Rectal smooth muscle tissue (tissue), 1 donor: ENCODE measurements around the gene NKIRAS2.

ENCODE experiments used
- H3K27ac ChIP-seq: one replicate; pipeline ENCODE4 v1.7.0; 2013; ENCODE audit warnings: low read depth, low read length, inconsistent platforms
- H3K27me3 ChIP-seq: one replicate; pipeline ENCODE4 v1.7.0; 2013; ENCODE audit warnings: low read length; ENCODE audit not compliant: control insufficient read depth, insufficient read depth
- H3K36me3 ChIP-seq: one replicate; pipeline ENCODE4 v1.7.0; 2013; ENCODE audit warnings: low read length; ENCODE audit not compliant: control insufficient read depth, insufficient read depth
- H3K4me1 ChIP-seq: one replicate; pipeline ENCODE4 v1.7.0; 2013; ENCODE audit warnings: low read length; ENCODE audit not compliant: control insufficient read depth, insufficient read depth
- H3K4me3 ChIP-seq: one replicate; pipeline ENCODE4 v1.7.0; 2013; ENCODE audit warnings: low read length
- H3K9ac ChIP-seq: one replicate; pipeline ENCODE4 v1.7.0; 2013; ENCODE audit warnings: low read length

NKIRAS2 gene

GRCh38 chr17:42019509-42020404 lies at the start of gene NKIRAS2:
TSS of gene NKIRAS2 (plus strand) at chr17:42020090. CDS start at chr17:42021578, 1,488 bp downstream.
- H3K9ac ChIP-seq, result peak within 1 kb of the TSS; percentile 96
- H3K4me3 ChIP-seq, result peak within 1 kb of the TSS; percentile 86
- peaks cover 11% of the 10 kb centered on the region for H3K4me1 ChIP-seq
- H3K27ac ChIP-seq, result peak within 1 kb of the TSS; percentile 81
- H3K27me3 ChIP-seq, result no peaks in the 10 kb centered on the region
- H3K36me3 ChIP-seq, result peaks cover 18% of the 10 kb centered on the region

- H3K36me3 ChIP-seq, result peaks cover 36% of the 10 kb centered on the region
- H3K27ac ChIP-seq, result no peak overlapping the region
- no peak overlapping the region for H3K9ac ChIP-seq
- H3K4me1 ChIP-seq, result peaks cover 7% of the 10 kb centered on the region
- H3K27me3 ChIP-seq, result no peaks in the 10 kb centered on the region
- no peak overlapping the region for H3K4me3 ChIP-seq
Observed at GRCh38 chr17:41970901-41971331, 49.0 kb upstream of the NKIRAS2 start.

DNA sequence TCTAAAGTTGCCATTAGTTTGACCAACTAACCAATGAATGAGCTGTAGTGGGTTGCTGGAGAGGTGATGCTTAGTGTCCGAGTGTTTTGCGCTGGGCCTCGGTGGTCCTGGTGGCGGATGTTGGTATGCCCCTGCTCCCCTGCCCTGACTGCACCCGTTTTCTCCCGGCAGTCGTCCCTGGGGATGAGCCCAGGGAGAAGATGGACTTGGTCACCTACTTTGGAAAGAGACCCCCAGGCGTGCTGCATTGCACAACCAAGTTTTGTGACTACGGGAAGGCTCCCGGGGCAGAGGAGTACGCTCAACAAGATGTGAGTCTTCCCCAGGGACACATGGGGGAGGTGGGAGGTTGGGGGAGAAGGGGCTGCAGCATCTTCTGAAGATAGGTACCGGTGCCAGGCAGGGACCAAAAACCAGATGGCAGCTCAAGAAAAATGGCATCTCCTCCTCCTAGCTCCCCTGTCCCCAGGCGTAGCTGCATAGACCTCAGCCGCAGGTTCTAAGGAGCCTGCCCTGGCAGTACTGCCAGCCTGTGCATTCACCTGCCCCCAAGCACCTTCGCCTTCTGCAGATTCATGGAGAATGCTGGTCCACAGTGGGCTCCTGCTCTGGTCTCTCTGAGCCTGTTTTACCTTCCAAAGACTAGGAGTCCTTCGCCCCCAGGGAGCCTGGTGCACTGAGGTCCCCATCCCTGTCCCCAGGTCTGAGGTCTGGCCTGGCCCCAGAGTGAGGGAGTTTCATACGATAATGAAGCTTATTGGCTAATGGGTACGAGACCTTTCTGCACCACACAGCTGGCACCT lies 48.0 kb upstream of the NKIRAS2 start:
- H3K27ac ChIP-seq, result no peak overlapping the region
- H3K4me3 ChIP-seq, result no peak overlapping the region
- H3K9ac ChIP-seq, result no peak overlapping the region

DNA sequence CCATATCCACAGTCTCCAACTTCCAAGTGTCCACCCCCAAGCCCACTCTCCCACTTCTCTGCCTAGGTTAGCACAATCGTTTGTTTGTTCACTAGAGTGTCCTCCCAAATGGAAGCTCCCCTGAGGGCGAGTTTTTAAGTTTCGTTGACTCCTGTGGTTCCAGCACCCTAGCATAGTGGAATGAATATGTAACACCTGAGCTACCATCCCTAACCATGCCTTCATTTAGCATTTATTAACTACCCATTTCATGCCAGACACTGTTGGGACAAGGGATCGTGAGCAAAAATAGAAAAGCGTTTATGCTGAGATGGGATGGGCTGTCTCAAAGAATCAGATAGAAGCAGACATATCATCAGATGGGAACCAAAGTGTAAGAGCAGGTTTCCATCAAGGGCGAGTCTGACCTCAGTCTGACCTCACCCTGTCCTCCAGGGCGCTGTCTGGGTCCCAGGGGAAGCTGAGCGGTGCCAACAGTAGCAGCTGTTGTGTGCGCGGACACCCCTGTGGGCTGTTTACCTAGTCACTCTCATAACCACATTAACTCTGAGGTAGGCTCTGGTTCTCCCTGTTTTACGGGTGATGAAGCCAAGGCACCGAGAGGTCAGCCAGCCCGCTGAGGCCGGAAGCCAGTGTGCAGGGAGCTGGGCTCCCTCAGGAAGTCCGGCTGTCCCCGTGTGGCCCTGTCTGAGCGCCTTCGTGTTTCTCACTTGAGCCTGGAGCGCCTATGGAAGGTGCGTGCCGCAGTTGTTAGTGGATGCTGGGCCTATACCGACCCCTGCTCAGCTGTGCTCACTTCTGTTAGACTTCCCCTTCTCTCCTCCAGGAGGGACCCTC lies 47.1 kb upstream of the NKIRAS2 start:
- Histone ChIP-seq H3K27ac (peak overlapping the region; percentile 52), H3K4me3 (no peak overlapping the region), H3K36me3 (peaks cover 54% of the 10 kb centered on the region), H3K4me1 (peaks cover 4% of the 10 kb centered on the region), H3K27me3 (no peaks in the 10 kb centered on the region), H3K9ac (no peak overlapping the region)

More for the DNA sequence above, 48.0 kb upstream of the NKIRAS2 start:
- no peaks in the 10 kb centered on the region for H3K27me3 ChIP-seq
- H3K4me1 ChIP-seq, result peaks cover 7% of the 10 kb centered on the region
- H3K36me3 ChIP-seq, result peaks cover 45% of the 10 kb centered on the region

DNA sequence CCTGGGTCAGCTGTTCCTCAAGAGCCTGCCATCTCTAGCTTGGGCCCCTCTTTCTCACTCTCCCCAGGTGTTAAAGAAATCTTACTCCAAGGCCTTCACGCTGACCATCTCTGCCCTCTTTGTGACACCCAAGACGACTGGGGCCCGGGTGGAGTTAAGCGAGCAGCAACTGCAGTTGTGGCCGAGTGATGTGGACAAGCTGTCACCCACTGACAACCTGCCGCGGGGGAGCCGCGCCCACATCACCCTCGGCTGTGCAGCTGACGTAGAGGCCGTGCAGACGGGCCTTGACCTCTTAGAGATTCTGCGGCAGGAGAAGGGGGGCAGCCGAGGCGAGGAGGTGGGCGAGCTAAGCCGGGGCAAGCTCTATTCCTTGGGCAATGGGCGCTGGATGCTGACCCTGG lies 46.5 kb upstream of the NKIRAS2 start:
- Histone ChIP-seq H3K27me3 (no peaks in the 10 kb centered on the region), H3K36me3 (peaks cover 57% of the 10 kb centered on the region), H3K4me3 (no peak overlapping the region), H3K9ac (no peak overlapping the region), H3K27ac (peak overlapping the region; percentile 52), H3K4me1 (peaks cover 4% of the 10 kb centered on the region)

GRCh38 chr17:41974031-41974430 lies 45.9 kb upstream of the NKIRAS2 start:
- Histone ChIP-seq H3K4me3 (no peak overlapping the region), H3K9ac (no peak overlapping the region), H3K27me3 (no peaks in the 10 kb centered on the region), H3K27ac (no peak overlapping the region), H3K36me3 (peaks cover 52% of the 10 kb centered on the region), H3K4me1 (peaks cover 4% of the 10 kb centered on the region)

- peaks cover 52% of the 10 kb centered on the region for H3K36me3 ChIP-seq
- H3K9ac ChIP-seq, result no peak overlapping the region
- no peak overlapping the region for H3K4me3 ChIP-seq
- peaks cover 4% of the 10 kb centered on the region for H3K4me1 ChIP-seq
- no peaks in the 10 kb centered on the region for H3K27me3 ChIP-seq
- no peak overlapping the region for H3K27ac ChIP-seq
Observed at GRCh38 chr17:41974658-41975057, 45.2 kb upstream of the NKIRAS2 start.

DNA sequence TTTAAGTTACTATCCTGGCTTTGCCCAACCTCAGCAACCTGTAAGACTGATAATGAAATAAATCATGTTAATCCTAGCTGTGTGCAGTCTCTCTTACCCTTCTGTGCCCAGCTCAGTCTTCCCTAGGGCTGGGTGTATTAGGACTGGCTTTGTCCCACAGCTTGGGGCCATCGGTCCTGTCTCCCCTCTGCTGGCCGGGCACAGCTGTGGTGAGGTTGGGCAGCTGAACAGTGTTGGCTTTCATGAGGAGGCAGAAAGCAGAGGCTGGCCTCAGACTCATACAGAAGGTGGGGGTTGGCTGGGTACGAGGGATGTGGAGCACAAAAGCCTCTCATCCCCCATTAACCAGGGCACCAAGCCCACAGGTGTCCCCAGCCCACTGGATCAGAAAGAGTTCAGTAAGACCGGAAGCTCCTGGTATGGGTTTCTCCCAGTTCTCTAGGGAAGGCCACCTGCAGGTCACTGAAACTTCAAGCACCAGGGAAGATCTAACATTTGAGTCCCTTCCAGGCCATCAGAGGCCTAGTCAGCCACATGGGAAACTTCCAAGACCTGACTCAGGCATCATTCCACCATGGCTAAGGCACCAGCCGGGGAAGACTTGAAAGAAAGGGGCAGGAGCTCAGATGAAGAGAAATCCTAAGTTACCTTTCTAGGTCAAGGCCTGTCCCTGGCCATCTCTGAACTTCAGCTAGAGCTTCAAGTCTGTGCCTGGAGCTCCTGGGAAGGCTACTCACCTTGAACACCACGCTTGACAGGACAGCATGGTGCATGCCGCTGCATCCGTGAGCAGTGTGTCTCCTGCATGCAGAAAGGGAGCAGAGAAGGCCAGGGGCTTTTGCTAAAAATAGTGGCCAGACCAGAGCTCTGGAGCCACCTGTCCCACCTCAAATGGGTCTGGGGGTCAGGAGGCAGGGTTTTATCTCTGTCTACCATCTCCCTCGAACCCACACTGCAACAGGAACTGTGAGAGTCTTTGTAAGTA lies 44.5 kb upstream of the NKIRAS2 start:
- H3K36me3 ChIP-seq, result peaks cover 55% of the 10 kb centered on the region
- H3K4me3 ChIP-seq, result no peak overlapping the region
- no peaks in the 10 kb centered on the region for H3K27me3 ChIP-seq
- H3K27ac ChIP-seq, result no peak overlapping the region
- no peak overlapping the region for H3K9ac ChIP-seq
- H3K4me1 ChIP-seq, result peaks cover 4% of the 10 kb centered on the region

GRCh38 chr17:41976142-41976768 lies 43.6 kb upstream of the NKIRAS2 start:
- Histone ChIP-seq H3K4me1 (peaks cover 4% of the 10 kb centered on the region), H3K36me3 (peaks cover 59% of the 10 kb centered on the region), H3K4me3 (no peak overlapping the region), H3K27ac (peak overlapping the region; percentile 33), H3K9ac (no peak overlapping the region), H3K27me3 (no peaks in the 10 kb centered on the region)

- no peaks in the 10 kb centered on the region for H3K4me1 ChIP-seq
- no peak overlapping the region for H3K9ac ChIP-seq
- no peaks in the 10 kb centered on the region for H3K27me3 ChIP-seq
- H3K36me3 ChIP-seq, result peaks cover 58% of the 10 kb centered on the region
- H3K4me3 ChIP-seq, result no peak overlapping the region
- H3K27ac ChIP-seq, result no peak overlapping the region
Observed at GRCh38 chr17:41977991-41978390, 41.9 kb upstream of the NKIRAS2 start.
